Measurements from ENCODE around the gene AKAP12. TPM values are rescaled to one million over a fixed set of nuclear protein-coding genes. Genes with fewer than 3 reads are reported as not detected.

AKAP12 gene
- total RNA-seq, 1 experiment from 2014 or later = 90.0 TPM

- CTCF ChIA-PET = interaction anchor here (2.6 kb wide), 1 partner anchor 62 kb away, joined by 12 read pairs; no protein-coding TSS in a partner anchor
- peak overlapping the region; percentile 38; the same call in 1 of the 2 replicates for H3K27ac Mint-ChIP-seq
- ATAC-seq = no peak
- H3K36me3 Mint-ChIP-seq = no peaks in the 10 kb centered on the region
- TF ChIP-seq, protein P1, sequence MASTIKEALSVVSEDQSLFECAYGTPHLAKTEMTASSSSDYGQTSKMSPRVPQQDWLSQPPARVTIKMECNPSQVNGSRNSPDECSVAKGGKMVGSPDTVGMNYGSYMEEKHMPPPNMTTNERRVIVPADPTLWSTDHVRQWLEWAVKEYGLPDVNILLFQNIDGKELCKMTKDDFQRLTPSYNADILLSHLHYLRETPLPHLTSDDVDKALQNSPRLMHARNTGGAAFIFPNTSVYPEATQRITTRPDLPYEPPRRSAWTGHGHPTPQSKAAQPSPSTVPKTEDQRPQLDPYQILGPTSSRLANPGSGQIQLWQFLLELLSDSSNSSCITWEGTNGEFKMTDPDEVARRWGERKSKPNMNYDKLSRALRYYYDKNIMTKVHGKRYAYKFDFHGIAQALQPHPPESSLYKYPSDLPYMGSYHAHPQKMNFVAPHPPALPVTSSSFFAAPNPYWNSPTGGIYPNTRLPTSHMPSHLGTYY (CRISPR knock-in tag; IDR thresholded peaks at IDR 0.05) = no peak
- peak; percentile 91 for TF ChIP-seq ZNF121 (CRISPR knock-in tag; IDR thresholded peaks at IDR 0.05)
- no peaks in the 10 kb centered on the region for H3K9me3 Mint-ChIP-seq
- H3K4me3 Mint-ChIP-seq = no peak overlapping the region
- peaks cover 15% of the 10 kb centered on the region for H3K4me1 Mint-ChIP-seq
- no peak for DNase-seq (ENCODE audit: low spot score)
- no peaks in the 10 kb centered on the region for H3K27me3 Mint-ChIP-seq (ENCODE audit: low read depth)
- POLR2A ChIA-PET = interaction anchor here (2.0 kb wide), 1 partner anchor 23 kb away, joined by 5 read pairs; the partner anchor contains the start of gene AKAP12
Measured at GRCh38 chr6:151263035-151263434, 23.3 kb downstream of the AKAP12 start.

GRCh38 chr6:151263967-151264366 is 24.2 kb downstream of the AKAP12 start:
- DNase-seq (ENCODE audit: low spot score) = no peak
- CTCF ChIA-PET = interaction anchor here (0.6 to 2.6 kb wide), 4 partner anchors 28 to 249 kb away, joined by 3 to 12 read pairs (median 3); no protein-coding TSS in a partner anchor

More at GRCh38 chr6:151263967-151264366, 24.2 kb downstream of the AKAP12 start:
- H3K27me3 Mint-ChIP-seq (ENCODE audit: low read depth) = no peaks in the 10 kb centered on the region
- no peak for TF ChIP-seq MYBL2 (CRISPR knock-in tag; IDR thresholded peaks at IDR 0.05)
- no peak for TF ChIP-seq ATF2 (CRISPR knock-in tag; IDR thresholded peaks at IDR 0.05; ENCODE audit: borderline replicate concordance, low read depth)
- no peak for TF ChIP-seq ZNF138 (CRISPR knock-in tag; conservative IDR thresholded peaks at IDR 0.05)
- no peak for TF ChIP-seq GTF2I (CRISPR knock-in tag; conservative IDR thresholded peaks at IDR 0.05)
- no peak for TF ChIP-seq IRF2 (CRISPR knock-in tag; IDR thresholded peaks at IDR 0.05; ENCODE audit: borderline replicate concordance, low read depth)
- TF ChIP-seq NFATC4 (CRISPR knock-in tag; IDR thresholded peaks at IDR 0.05) = no peak
- TF ChIP-seq NR2C2 (CRISPR knock-in tag; IDR thresholded peaks at IDR 0.05) = no peak
- TF ChIP-seq ZNF416 (CRISPR knock-in tag; IDR thresholded peaks at IDR 0.05) = no peak
- TF ChIP-seq E2F1 (CRISPR knock-in tag; IDR thresholded peaks at IDR 0.05) = no peak
- TF ChIP-seq ZNF396 (CRISPR knock-in tag; IDR thresholded peaks at IDR 0.05; ENCODE audit: borderline replicate concordance) = no peak
- TF ChIP-seq, protein P2, sequence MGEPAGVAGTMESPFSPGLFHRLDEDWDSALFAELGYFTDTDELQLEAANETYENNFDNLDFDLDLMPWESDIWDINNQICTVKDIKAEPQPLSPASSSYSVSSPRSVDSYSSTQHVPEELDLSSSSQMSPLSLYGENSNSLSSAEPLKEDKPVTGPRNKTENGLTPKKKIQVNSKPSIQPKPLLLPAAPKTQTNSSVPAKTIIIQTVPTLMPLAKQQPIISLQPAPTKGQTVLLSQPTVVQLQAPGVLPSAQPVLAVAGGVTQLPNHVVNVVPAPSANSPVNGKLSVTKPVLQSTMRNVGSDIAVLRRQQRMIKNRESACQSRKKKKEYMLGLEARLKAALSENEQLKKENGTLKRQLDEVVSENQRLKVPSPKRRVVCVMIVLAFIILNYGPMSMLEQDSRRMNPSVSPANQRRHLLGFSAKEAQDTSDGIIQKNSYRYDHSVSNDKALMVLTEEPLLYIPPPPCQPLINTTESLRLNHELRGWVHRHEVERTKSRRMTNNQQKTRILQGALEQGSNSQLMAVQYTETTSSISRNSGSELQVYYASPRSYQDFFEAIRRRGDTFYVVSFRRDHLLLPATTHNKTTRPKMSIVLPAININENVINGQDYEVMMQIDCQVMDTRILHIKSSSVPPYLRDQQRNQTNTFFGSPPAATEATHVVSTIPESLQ (CRISPR knock-in tag; IDR thresholded peaks at IDR 0.05) = no peak
- no peak for TF ChIP-seq NR3C1 (CRISPR knock-in tag; conservative IDR thresholded peaks at IDR 0.05; ENCODE audit: low read depth)
- TF ChIP-seq ETV6 (CRISPR knock-in tag; IDR thresholded peaks at IDR 0.05) = no peak
- no peak for TF ChIP-seq SP1 (CRISPR knock-in tag; conservative IDR thresholded peaks at IDR 0.05)
- no peak for TF ChIP-seq ZNF532 (CRISPR knock-in tag; IDR thresholded peaks at IDR 0.05; ENCODE audit: borderline replicate concordance)
- TF ChIP-seq ZNF121 (CRISPR knock-in tag; IDR thresholded peaks at IDR 0.05) = no peak
- TF ChIP-seq HMGA2 (CRISPR knock-in tag; IDR thresholded peaks at IDR 0.05) = no peak
- H3K4me1 Mint-ChIP-seq = peaks cover 12% of the 10 kb centered on the region
- no peaks in the 10 kb centered on the region for H3K36me3 Mint-ChIP-seq
- H3K4me3 Mint-ChIP-seq = no peak overlapping the region
- peak; percentile 71 for ATAC-seq
- no peaks in the 10 kb centered on the region for H3K9me3 Mint-ChIP-seq
- POLR2A ChIA-PET = interaction anchor here (0.7 kb wide), 1 partner anchor 30 kb away, joined by 4 read pairs; no protein-coding TSS in a partner anchor
- H3K27ac Mint-ChIP-seq = peak overlapping the region; percentile 70; the same call in 1 of the 2 replicates

Measured in WTC11 (cell line).